ENCODE measurements around the gene PGAM5.

DNA sequence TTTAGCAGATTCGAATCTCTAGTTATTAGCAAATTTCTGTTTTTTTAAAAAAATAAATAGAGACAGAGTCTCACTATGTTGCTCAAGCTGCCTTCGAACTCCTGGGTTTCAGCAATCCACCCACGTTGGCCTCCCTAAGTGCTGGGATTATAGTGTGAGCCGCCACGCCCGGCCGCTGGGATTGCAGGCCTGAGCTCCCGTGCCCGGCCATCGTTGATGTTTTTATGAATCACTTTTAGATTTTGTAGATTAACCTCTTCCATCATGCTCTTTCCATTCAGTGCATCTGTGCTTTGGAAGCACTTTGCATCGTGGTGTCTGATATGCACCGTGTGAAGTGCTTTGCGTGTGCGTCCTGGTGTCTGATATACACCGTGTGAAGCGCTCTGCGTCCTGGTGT is 20.9 kb downstream of the PGAM5 start:
- TF ChIP-seq, protein P1, sequence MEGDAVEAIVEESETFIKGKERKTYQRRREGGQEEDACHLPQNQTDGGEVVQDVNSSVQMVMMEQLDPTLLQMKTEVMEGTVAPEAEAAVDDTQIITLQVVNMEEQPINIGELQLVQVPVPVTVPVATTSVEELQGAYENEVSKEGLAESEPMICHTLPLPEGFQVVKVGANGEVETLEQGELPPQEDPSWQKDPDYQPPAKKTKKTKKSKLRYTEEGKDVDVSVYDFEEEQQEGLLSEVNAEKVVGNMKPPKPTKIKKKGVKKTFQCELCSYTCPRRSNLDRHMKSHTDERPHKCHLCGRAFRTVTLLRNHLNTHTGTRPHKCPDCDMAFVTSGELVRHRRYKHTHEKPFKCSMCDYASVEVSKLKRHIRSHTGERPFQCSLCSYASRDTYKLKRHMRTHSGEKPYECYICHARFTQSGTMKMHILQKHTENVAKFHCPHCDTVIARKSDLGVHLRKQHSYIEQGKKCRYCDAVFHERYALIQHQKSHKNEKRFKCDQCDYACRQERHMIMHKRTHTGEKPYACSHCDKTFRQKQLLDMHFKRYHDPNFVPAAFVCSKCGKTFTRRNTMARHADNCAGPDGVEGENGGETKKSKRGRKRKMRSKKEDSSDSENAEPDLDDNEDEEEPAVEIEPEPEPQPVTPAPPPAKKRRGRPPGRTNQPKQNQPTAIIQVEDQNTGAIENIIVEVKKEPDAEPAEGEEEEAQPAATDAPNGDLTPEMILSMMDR (IDR thresholded peaks at IDR 0.05): no peak
- TF ChIP-seq EP300 (IDR thresholded peaks at IDR 0.05): no peak
